Measurements from ENCODE around the gene NOS1AP.
"Not testable (repeated sequence)": the region's sequence is repeated elsewhere in the genome, so short reads cannot be mapped to it uniquely, and the experiment has no call there.

The NOS1AP gene

DNA sequence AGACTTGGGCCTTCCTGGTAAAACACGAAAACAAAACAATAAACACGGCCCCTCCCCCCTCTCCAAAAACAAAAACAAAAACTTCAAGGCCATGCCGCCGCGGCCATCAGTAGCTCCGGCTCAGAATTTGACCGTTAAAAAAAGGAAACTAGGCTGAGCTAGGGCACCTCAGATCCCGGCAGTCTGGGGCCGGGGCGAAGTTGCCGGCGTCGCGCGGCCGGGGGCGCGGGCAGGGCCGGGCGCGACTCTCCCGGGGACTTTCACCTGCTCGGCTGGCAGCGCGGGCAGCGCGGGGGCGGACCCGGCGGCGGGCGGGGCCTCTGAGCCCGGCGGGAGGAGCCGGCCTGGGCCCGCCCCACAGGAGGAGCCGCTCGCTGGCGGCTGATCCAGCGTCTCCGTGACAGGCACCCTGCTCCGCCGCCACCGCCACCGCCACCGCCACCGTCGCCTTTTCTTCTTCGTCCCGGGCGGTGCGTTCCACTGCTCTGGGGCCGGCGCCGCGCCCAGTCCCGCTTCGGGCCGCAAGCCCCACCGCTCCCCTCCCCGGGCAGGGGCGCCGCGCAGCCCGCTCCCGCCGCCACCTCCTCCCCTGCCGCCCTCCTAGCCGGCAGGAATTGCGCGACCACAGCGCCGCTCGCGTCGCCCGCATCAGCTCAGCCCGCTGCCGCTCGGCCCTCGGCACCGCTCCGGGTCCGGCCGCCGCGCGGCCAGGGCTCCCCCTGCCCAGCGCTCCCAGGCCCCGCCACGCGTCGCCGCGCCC lies at the start of gene NOS1AP:
TSS of gene NOS1AP (plus strand) at position 358 of the 760 bp plus-strand sequence. CDS start 487 bp downstream, outside the sequence.
- DNase-seq: peak; percentile 82

DNA sequence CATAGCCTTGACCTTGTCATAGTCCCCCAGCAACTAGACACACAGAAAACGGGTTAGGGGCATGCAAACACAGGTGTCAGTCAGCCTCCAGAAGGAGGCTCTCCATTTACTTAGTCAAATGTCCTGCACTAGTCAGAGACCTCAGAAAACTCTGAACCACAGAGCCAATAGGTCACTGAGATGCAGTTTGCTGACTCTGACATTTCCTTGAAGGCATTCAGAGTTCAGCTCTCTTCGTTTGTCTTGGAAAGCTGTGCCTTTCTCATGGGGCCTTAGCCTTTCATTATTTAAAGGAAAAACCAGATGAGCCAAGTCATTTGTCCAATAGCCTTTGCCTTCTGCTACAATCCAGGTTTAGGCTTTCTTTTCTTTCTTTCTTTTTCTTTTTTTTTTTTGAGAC lies 49.3 kb upstream of the NOS1AP start:
- DNase-seq: no peak

DNA sequence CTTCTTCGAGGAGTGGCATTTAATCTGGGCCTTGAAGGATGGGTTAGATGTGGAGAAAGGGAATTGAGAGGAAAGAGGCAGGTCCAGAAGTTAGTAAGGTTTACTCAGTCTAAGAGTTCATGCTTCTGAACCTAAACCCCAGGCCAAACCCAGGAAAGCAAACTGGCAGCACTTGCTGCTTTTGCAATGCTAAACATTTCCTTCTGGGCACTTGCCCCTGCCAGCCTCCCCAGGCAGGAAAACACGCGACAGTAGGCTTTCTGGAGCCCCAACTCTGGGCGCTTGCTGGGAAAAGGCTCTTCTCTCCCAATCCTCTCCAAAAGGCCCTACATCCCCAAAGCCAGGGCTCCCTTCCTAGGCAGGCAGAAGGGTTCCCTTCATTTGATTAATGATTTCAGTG lies 48.4 kb upstream of the NOS1AP start:
- no peak for DNase-seq

DNA sequence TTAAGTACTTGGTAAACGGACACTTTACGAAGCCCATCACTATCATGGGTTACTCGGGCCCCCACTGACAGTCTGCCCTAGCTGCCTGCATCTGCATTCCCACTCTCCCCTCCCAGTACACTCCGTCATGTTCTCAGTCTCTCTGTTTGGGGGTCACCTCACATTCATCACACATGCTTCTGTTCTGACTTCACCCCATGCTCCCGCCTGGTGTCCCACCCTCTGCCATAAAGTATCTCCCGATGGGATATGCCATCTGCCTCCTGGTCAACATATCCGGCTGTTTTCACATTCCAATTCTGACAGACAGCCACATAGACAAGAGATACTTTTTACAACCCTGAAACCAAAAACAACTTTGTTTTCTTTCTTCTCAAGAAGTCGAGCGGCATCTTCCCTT lies 46.9 kb upstream of the NOS1AP start:
- no peak for DNase-seq

DNA sequence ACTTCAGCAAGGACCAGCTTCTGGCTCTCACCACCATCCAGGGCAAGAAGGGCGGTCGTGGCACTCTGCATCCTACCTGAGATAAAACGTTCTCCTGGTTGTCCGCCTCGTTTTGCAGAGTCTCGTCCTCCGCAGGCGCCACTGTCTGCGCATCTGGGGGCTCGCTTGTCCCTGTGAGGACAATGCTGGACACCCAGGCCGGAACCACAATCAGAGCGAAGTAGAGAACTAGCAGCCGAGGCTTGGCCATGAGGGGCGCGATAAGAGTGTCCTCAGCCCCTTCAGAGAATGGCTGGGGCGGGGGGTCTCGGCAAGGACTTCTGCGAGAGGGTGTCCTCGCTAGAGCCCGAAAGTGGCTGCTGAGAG lies 46.3 kb upstream of the NOS1AP start:
- no peak for DNase-seq

DNA sequence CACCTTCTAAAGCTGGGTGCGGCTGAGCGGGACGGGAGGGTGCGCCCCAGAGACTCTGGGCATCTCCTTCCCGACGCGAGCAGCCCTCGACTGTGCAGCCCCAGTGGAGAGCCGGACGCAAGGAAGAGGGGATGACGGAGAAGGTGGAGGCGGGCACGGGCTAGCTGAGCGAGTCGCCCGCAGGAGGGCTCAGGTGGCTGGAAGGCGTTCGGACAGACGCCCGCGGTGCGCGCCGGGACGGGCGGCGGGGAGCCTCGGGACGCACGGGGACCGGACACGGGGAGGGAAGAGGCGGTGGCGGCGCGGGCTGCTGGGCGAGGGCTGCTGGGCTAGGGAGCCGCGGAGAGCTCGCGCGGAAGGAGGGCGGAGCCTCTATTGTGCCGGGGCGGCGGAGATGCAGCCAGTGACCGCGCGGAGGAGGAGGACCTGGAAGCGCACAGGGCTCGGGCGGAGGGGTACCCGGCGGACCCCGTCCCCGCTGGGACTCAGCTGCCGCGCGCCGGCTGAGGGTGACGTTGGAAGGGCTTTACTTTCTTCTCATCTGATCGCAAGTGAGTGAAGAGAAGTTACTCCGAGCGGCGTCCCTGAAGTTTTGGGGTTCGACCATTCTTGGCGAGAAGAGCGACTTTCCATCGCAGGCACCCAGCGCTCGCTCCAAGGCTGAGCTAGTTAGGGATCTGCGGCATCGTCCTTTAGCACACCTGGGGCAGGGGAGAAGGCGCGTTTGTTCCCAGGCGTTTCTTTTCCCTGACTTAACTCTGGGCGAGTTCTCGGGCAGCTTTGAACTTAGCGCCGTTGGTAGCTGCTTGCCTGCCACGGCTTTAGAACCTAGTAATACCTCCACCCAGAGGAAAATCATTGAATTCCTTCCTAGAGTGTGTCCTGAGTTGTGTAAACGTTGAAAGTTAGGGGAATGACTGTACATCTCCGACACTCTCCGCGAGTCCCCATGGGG lies 45.7 kb upstream of the NOS1AP start, which contains the start of gene OLFML2B:
TSS of gene OLFML2B (minus strand) at position 323 of the 955 bp plus-strand sequence. CDS start 439 bp downstream, outside the sequence.
- peak; percentile 52 for DNase-seq

DNA sequence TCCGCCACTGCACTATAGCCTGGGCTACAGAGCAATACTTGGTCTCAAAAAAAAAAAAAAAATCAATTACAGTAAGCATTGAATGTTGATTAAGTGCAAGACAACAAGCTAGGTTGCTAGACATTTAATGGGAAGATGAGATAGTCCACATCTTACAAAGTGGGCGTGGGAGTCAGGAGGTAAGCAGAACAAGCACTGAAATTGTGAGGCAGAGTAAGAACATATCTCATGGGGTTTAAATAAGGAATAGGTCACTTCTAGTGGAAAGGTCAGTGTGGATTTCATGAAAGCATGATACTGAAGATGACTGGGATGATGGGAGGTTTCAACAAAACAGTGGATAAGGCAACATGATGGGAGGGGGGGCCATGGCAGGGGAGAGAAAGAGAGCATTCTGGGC lies 44.0 kb upstream of the NOS1AP start:
- DNase-seq: no peak

DNA sequence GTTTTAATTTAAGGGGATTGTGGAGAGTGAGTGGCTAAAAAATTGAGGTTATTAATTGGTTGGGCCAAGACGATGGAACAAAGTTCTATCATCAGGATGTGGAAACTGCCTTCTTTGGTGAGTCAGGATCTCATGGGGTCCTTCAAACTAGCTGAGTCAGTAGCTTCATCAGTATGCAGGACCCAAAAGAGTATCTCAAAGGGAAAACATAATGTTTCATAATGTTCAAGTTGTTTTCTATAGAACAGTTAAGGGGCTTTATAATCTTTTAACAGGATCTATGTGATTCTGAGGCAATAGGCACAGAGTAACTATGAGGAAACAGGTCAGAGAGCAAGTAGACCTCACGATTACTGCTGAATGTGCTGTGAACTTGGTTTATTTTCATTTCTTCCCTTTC lies 42.6 kb upstream of the NOS1AP start:
- DNase-seq: no peak

DNA sequence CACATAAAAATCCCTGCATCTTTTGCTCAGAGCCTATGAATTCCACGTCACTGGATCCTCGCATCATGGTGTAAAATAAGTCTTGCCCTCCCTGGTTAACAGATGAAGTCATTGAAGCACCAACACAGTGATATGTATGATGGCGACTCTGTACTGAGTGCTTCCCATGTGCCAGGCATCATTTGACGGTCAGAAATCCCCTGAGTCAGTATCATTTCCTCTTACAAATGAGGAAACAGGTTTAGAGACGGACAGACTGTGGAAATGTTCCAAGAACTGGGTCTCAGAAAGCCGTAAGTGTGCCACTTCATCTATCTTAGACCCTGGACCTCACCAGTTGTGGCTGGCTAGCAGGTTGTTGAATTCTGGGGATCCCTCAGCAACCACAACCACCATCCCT lies 40.8 kb upstream of the NOS1AP start:
- DNase-seq: no peak

DNA sequence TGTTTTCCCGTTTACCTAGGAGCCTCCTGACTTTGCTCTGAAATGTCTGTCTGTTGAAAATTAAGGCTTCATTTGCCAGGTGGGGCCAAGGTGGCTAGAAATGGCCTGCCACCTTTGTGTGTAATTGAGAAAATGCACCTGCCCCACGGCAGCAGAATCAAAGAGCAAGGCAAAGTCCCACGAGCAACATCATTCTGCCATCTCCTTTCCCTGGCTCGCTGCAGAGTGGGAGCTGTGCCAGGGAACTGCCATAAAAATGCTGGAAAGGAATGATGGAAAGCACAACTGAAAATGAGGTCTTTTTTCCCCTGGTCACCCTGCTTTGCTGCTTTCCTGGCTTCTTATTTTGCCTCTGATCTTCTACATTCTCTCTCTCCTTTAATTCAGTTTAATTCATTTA lies 40.3 kb upstream of the NOS1AP start:
- no peak for DNase-seq

DNA sequence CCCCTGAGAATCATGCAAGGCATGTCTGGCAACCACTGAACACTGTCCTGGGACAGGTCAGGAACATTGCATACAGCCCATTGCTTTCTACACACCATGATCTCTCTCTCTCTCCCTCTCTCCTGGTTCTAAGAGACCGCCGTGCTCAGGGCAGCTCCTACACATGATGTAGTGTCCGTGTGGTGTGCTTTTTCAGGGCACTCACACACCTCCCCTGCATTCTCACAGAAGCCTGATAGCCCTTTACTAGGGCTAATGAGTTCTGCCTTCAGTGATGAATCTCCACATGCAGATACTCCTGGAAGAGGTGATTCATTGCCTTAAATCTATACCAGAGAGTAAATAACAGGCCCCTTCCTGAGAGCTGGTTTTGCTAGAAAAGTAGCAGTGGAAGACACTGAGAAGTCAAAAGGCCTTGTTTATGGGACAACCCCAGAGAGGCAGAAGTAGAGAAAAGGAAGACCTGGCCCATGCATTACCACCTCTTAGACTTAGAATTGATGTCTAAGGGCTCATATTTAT lies 38.7 kb upstream of the NOS1AP start:
- DNase-seq: no peak

DNA sequence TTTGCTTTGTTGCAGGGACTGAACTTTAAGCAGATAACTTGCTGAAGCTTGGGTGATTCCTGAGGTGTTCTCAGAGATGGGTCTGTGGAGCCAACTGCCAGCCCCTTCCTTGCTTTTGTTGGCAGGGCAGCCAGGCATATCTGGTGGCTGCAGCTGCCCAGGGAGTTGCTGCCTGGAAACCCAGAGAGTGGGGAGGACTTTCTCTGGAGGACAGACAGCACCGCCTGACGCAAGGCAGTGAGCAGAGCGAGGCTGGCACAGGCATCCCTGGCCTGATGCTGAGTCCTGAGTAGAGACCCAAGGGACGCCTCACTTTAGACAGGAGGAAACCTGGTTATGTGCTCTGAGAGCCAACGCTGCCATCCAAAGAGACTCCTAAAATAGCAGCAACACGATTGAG lies 36.1 kb upstream of the NOS1AP start:
- no peak for DNase-seq

DNA sequence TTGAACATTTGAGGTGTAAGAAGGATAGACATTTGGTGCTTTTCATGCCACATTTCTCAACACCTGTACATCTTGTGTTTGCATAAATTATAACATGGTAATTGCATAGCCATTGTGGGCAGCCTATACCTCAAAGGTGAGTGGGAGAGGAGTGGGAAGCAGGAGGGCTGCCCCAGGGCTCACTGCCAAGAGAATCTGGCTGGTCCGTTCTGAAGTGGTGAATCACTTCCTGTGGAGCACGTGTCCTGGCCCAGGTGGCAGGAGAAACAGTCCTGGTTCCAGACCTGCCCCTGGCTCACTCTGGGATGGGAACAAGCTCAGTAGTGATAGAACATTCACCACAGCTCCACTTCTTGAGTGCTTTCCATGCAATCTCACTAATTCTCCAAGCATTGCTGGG lies 34.2 kb upstream of the NOS1AP start:
- DNase-seq: no peak

DNA sequence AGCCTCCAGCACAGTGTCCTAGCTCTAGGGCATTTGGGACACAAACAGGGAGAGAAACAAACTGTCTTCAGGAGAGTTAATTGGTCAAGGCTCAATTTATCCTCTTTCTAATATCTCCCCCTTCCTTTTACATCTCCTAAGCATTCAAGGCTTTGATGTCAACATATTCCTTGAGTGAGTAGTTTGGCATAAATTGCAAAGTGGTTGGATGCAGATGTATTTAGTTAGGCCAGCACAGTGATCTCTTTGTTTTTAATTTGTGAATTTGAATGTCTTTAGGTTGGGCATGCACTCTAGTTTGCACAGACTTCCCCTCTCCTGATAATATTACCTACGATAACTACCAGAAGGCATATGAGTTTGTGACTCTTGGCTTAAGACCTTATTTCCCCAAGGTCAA lies 33.3 kb upstream of the NOS1AP start:
- DNase-seq: no peak

DNA sequence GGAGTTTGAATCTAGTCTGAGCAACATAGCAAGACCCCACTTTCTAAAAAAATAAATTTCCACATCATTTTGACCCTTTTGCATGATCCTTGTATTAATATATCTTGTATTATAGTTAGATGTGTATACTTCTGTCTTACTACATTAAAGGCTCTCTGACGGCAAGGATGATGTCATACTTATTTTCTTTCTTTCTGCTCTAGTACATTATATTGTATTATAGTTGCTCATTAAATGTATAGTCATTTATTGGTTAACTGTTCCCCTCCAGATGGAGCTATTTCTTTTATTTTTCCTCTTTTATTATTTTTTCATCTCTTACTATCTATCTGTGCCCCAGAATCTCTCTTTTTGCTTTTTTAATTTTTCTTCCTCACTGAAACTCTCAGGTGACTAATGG lies 30.9 kb upstream of the NOS1AP start:
- DNase-seq: no peak

DNA sequence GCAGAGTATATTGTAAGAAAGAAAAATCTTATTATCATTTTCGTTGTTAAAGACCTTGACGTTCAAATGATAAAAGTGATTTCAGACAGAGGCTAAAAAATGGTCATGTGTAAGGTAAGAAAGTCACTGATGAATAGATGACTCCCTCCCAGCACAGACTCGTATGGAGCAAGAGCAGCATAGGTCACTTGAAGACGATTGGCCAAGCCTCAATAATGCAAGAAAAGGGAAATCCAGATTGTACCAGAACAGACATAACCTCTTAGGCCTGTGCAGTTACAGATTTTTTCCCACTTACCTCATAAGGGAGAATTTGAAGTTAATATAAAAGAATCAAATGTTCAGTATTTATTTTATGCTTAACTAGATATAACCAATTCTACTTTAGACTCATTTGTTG lies 29.5 kb upstream of the NOS1AP start:
- DNase-seq: no peak

DNA sequence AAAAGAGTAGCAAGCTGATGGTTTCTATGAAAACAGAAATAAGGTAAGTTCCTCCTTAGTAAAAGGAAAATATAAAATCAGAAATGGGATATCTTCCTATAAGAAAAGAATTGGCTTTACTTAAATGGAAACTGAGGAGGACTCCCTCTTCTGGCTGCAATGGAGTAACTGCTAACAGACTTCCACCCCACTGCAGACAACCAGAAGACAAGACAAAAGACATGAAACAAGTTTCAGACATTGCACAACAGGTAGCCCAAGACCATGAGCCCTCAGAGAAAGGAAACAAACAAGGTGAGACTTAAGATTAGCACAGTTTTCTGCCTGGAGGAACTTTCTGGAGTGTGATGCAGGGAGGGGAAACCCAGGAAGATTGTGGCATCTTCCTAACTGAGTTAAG lies 28.8 kb upstream of the NOS1AP start:
- no peak for DNase-seq

DNA sequence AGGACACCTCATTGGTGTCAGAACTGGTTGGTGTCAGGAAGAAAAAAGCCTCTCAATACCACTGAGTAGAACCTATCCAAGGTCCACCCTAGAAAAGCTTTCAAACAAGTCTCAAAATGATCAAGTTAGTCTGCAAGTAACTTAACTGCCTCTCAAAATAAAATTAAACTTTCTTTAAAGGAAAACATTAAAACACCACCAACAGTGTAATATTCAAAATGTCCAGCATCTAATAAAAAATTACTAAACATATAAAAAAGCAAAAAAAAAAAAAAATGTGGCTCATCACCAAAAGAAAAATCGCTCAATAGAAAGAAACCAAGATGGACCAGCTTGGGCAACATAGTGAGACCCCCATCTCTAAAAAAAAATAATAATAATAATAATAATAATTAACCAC lies 27.1 kb upstream of the NOS1AP start:
- DNase-seq: no peak

DNA sequence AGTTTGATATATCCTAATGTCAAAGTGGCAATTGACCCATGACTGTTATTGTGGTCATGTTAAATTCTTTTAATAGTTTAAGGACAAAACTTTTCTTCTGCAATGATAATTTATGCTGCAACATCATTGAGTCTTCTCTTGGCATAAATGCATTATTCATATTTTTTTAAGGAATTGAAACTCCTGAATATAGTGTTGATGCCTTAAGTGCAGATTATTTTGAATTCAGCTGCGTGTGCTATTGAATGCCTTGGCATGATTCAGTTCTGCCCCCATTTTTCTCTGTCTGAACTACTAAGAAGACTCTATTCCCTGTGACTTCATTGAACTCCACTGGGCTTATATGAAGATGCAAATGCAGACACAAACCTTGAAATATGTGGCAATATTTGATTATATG lies 22.6 kb upstream of the NOS1AP start:
- no peak for DNase-seq

DNA sequence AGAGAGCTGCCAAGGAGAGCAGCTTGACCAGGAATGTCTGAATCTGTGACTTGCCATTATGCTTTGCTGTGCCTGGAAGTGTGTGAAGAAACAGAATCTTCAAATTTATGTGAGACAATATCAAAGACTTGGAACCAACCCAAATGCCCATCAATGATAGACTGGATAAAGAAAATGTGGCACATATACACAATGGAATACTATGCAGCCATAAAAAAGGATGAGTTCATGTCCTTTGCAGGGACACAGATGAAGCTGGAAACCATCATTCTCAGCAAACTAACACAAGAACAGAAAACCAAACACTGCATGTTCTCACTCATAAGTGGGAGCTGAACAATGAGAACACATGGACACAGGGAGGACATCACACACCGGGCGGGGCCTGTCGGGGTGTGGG lies 15.5 kb upstream of the NOS1AP start:
- not testable (repeated sequence) for DNase-seq

DNA sequence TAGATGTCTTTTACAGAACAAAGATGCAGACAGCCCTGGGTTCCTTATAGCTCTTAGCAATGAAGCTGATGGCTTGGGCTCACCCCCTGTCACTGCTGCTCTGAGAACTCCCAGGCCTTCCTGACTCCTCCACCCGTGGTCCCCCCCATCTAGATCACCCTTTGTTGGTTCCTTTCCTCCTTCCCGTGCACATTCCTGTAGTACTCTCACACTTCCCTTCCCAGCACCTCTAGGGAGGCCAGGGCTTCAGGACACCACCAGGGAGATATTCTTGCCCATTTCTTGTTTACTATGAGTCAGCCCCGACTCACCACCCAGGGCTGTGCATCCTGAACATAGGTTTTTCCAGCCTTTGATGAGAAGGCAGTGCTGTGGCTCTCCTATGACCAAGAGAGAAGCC lies 14.4 kb upstream of the NOS1AP start:
- DNase-seq: no peak

DNA sequence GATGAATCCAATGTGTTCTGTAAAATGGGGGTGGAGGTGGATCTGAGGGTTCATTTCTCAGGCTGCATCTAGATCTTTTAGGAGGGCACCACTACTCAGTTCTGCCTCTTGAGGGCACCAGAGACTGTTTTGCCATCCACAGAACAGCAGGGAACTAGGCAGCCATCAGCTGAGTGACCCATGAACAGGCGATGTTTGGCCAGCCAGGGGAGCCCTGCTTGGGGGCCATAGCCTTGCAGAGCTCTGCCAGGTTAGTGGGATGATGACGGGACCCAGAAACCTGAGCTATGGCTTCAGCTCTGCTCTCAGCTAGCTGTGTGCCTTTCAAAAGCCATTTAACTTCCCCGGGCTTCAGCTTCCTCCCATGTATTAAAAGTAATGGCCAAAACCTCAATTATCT lies 13.4 kb upstream of the NOS1AP start:
- peak; percentile 43 for DNase-seq

DNA sequence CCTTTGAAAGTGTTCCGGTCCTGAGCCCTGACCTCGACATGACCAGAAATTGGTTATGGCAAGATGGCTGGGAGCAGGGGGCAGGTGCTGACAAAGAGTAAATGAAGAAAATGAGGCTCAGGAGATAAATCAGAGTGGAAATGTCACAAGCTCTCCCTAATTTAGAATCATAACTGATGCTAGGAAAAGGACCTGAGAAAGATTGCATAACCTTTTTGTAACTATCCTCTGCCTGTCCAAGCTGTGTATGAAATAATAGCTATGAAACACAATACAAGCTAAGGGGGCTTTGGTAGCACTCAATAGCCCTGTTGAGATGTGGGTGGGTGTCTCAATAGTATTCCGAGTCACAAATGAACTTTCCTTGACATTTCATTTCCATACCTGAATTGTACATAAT lies 12.9 kb upstream of the NOS1AP start:
- DNase-seq: no peak

DNA sequence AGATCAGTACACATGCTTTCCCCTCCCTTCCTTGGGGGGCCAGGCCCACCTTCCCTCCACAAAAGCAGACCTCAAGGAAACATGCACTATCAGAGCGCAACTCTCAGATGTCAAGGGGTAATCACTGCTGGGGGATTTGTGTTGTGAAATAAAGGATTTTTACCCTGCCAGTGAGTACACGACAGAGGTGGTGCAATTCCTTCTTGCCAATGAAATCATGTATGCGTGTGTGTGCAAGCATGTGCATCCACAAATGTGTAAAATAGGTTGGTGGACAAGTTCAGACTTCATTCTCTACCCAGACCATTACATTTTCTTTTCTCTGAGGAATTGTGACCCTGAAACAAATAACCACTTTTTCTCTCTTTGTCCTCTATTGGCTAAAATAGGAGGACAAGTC lies 9.8 kb upstream of the NOS1AP start:
- no peak for DNase-seq
